Coronary artery (tissue), 2 donors: Measurements from ENCODE around the gene INPP5A.

Experiments used
- DNase-seq: peaks from one replicate; pipeline ENCODE4 v3.0.0-alpha.2; 2017; ENCODE audit warnings: low spot score
- H3K27ac ChIP-seq, 2 donors: fragments of 200-600 bp; sonication (generic); one replicate each; pipeline ENCODE4 v1.5.1; 2016 to 2019
- H3K4me3 ChIP-seq: fragments of 200-600 bp; sonication (generic); 2 replicates; pipeline ENCODE4 v1.5.1; 2016; ENCODE audit warnings: mild to moderate bottlenecking, moderate library complexity
- CTCF ChIP-seq: fragments of 200-600 bp; sonication (generic); IDR thresholded peaks from one replicate; pipeline ENCODE4 v1.5.1; 2019; ENCODE audit warnings: antibody characterized with exemption

The INPP5A gene

GRCh38 chr10:132617737-132618052, 80.1 kb downstream of the INPP5A start:
- Histone ChIP-seq H3K4me3 (no peak overlapping the region), H3K27ac (no peak overlapping the region)
- no peak for TF ChIP-seq CTCF
- no peak for DNase-seq

- H3K27ac ChIP-seq: no peak overlapping the region
- no peak for TF ChIP-seq CTCF
- no peak overlapping the region for H3K4me3 ChIP-seq
- no peak for DNase-seq
Observed at GRCh38 chr10:132618158-132618919, 80.8 kb downstream of the INPP5A start.

GRCh38 chr10:132619927-132620326, 82.3 kb downstream of the INPP5A start:
- H3K4me3 ChIP-seq: no peak overlapping the region
- H3K27ac ChIP-seq: no peak overlapping the region
- TF ChIP-seq CTCF: no peak
- DNase-seq: no peak

- Histone ChIP-seq H3K4me3 (no peak overlapping the region), H3K27ac (peak overlapping the region in 1 of 2 donors; percentile 52)
- DNase-seq: peak; percentile 62
- no peak for TF ChIP-seq CTCF
Observed at GRCh38 chr10:132624061-132624846, 86.7 kb downstream of the INPP5A start.

GRCh38 chr10:132624847-132625471, 87.4 kb downstream of the INPP5A start:
- H3K27ac ChIP-seq: peak overlapping the region; percentile 43 to 52
- DNase-seq: peak; percentile 72
- H3K4me3 ChIP-seq: no peak overlapping the region
- no peak for TF ChIP-seq CTCF

- Histone ChIP-seq H3K27ac (peak overlapping the region; percentile 90 to 97), H3K4me3 (no peak overlapping the region)
- DNase-seq: peak; percentile 70
- TF ChIP-seq CTCF: no peak
Observed at GRCh38 chr10:132626019-132626760, 88.6 kb downstream of the INPP5A start.
